GOT3 (cell line): ENCODE measurements around the gene SIPA1.
"Not testable (repeated sequence)": the region's sequence is repeated elsewhere in the genome, so short reads cannot be mapped to it uniquely, and the experiment has no call there.

Source experiments
- DNase-seq: peaks from one replicate; lab custom pipeline; 2025; ENCODE audit warnings: mixed read lengths; lab: John Stamatoyannopoulos, UW

SIPA1 gene

GRCh38 chr11:65660038-65660437 is 22.1 kb downstream of the SIPA1 start:
- DNase-seq = no peak

- not testable (repeated sequence) for DNase-seq
Observed at GRCh38 chr11:65660908-65661307, 23.0 kb downstream of the SIPA1 start.

GRCh38 chr11:65661599-65662246 is 23.8 kb downstream of the SIPA1 start:
- no peak for DNase-seq

GRCh38 chr11:65662247-65662798 is 24.4 kb downstream of the SIPA1 start:
- DNase-seq = no peak

- DNase-seq = peak; percentile 64
Observed at GRCh38 chr11:65662799-65663638, 25.1 kb downstream of the SIPA1 start, which contains the start of gene RELA. Gene RELA (minus strand): TSS chr11:65662916. CDS start chr11:65662832, 84 bp downstream.

- DNase-seq = no peak
Observed at GRCh38 chr11:65663639-65664200, 25.8 kb downstream of the SIPA1 start.

GRCh38 chr11:65672180-65672860 is 34.4 kb downstream of the SIPA1 start:
- no peak for DNase-seq

GRCh38 chr11:65672982-65673381 is 35.1 kb downstream of the SIPA1 start:
- DNase-seq = no peak

- DNase-seq = no peak
Observed at GRCh38 chr11:65680192-65680743, 42.4 kb downstream of the SIPA1 start.

- DNase-seq = not testable (repeated sequence)
Observed at GRCh38 chr11:65683480-65683879, 45.6 kb downstream of the SIPA1 start.

- DNase-seq = no peak
Observed at GRCh38 chr11:65685981-65686380, 48.1 kb downstream of the SIPA1 start.

- not testable (repeated sequence) for DNase-seq
Observed at GRCh38 chr11:65691847-65692246, 53.9 kb downstream of the SIPA1 start.

- DNase-seq = no peak
Observed at GRCh38 chr11:65692367-65692766, 54.5 kb downstream of the SIPA1 start.

- no peak for DNase-seq
Observed at GRCh38 chr11:65695459-65696241, 57.7 kb downstream of the SIPA1 start.

GRCh38 chr11:65696802-65697552 is 59.1 kb downstream of the SIPA1 start:
- no peak for DNase-seq

- DNase-seq = no peak
Observed at GRCh38 chr11:65698205-65698604, 60.3 kb downstream of the SIPA1 start.

GRCh38 chr11:65699306-65699705 is 61.4 kb downstream of the SIPA1 start:
- DNase-seq = no peak

- no peak for DNase-seq
Observed at GRCh38 chr11:65700399-65700798, 62.5 kb downstream of the SIPA1 start.
